Epithelial cell of proximal tubule (primary cell): ENCODE data around the gene FHIT. TPM values are rescaled to one million over a fixed set of nuclear protein-coding genes. Genes with fewer than 3 reads are reported as not detected.
A peak's percentile ranks its signal among the peaks of the same experiment; 100 is the strongest.

Source experiments
- DNase-seq: peaks from one replicate; pipeline ENCODE4 v3.0.0-alpha.2; 2011; ENCODE audit warnings: low read depth
- H3K4me3 ChIP-seq: 2 replicates; pipeline ENCODE4 v1.5.1; 2011; ENCODE audit warnings: low read depth, mild to moderate bottlenecking, low read length
- CTCF ChIP-seq: conservative IDR thresholded peaks from 2 replicates; pipeline ENCODE4 v1.5.1; 2012; ENCODE audit warnings: low read depth, mild to moderate bottlenecking, low read length
- total RNA-seq: library from RNA; depleted of rRNA; stranded (reverse); fragments of >200 nt; gene quantifications from 2 replicates; pipeline ENCODE4 v1.2.3, GENCODE V29; 2015

FHIT gene
- total RNA-seq, 1 donor from 2014 or later: 3.7 TPM

GRCh38 chr3:60073942-60074341 lies 1177.3 kb downstream of the FHIT start:
- no peak for DNase-seq
- TF ChIP-seq CTCF: no peak

GRCh38 chr3:60073228-60073627 lies 1178.0 kb downstream of the FHIT start:
- DNase-seq: no peak
- no peak for TF ChIP-seq CTCF

More at GRCh38 chr3:60073942-60074341, 1177.3 kb downstream of the FHIT start:
- H3K4me3 ChIP-seq: no peak overlapping the region

GRCh38 chr3:60070366-60070765 lies 1180.9 kb downstream of the FHIT start:
- no peak for DNase-seq
- no peak overlapping the region for H3K4me3 ChIP-seq
- TF ChIP-seq CTCF: no peak

More at GRCh38 chr3:60073228-60073627, 1178.0 kb downstream of the FHIT start:
- H3K4me3 ChIP-seq: no peak overlapping the region

GRCh38 chr3:60065227-60065868 lies 1185.9 kb downstream of the FHIT start:
- no peak for TF ChIP-seq CTCF
- no peak for DNase-seq
- no peak overlapping the region for H3K4me3 ChIP-seq

GRCh38 chr3:60064210-60065178 lies 1186.8 kb downstream of the FHIT start:
- H3K4me3 ChIP-seq: no peak overlapping the region
- TF ChIP-seq CTCF: no peak
- DNase-seq: peak; percentile 35

GRCh38 chr3:60056404-60056803 lies 1194.8 kb downstream of the FHIT start:
- no peak overlapping the region for H3K4me3 ChIP-seq
- DNase-seq: no peak
- TF ChIP-seq CTCF: no peak
